SK-N-SH treated with all-trans-retinoic acid at 6 μM for 48 hours (cell line): Measurements from ENCODE around the gene SLF1.

Experiments
- ATAC-seq: fragments of 200-7000 bp; cut with Tn5 transposase; 3 replicates; pipeline ENCODE4 v1.9.1; 2020; ENCODE audit warnings: mild to moderate bottlenecking, moderate library complexity
- ARNTL ChIP-seq: fragments of 450-650 bp; formaldehyde crosslinking; IDR thresholded peaks from 2 replicates; pipeline ENCODE4 v1.5.0; 2020; ENCODE audit warnings: low read depth, mild to moderate bottlenecking, moderate library complexity, borderline replicate concordance
- CREB5 ChIP-seq: fragments of 250-450 bp; sonication (Bioruptor Pico); IDR thresholded peaks from 2 replicates; pipeline ENCODE4 v1.5.1; 2020; ENCODE audit warnings: low read depth, mild to moderate bottlenecking, moderate library complexity
- CSDC2 ChIP-seq: fragments of 250-450 bp; sonication (Bioruptor Pico); IDR thresholded peaks from 2 replicates; pipeline ENCODE4 v1.5.0; 2020; ENCODE audit warnings: mild to moderate bottlenecking, moderate library complexity
- CSRNP3 ChIP-seq: fragments of 250-450 bp; sonication (Bioruptor Pico); IDR thresholded peaks from 2 replicates; pipeline ENCODE4 v1.5.1; 2021; ENCODE audit warnings: mild to moderate bottlenecking, moderate library complexity
- ESRRG ChIP-seq: fragments of 250-450 bp; sonication (Bioruptor Pico); IDR thresholded peaks from 2 replicates; pipeline ENCODE4 v1.6.1; 2021; ENCODE audit warnings: mild to moderate bottlenecking
- GLIS3 ChIP-seq: fragments of 250-450 bp; sonication (Bioruptor Pico); IDR thresholded peaks from 2 replicates; pipeline ENCODE4 v1.5.0; 2020; ENCODE audit warnings: mild to moderate bottlenecking, moderate library complexity
- ISL1 ChIP-seq: fragments of 250-450 bp; sonication (Bioruptor Pico); IDR thresholded peaks from 2 replicates; pipeline ENCODE4 v2.1.2; 2022; ENCODE audit warnings: mild to moderate bottlenecking, moderate library complexity
- OSR1 ChIP-seq: fragments of 250-450 bp; sonication (Bioruptor Pico); IDR thresholded peaks from 2 replicates; pipeline ENCODE4 v1.8.0; 2022; ENCODE audit warnings: moderate library complexity, mild to moderate bottlenecking, inconsistent platforms
- PATZ1 ChIP-seq: fragments of 250-450 bp; sonication (Bioruptor Pico); IDR thresholded peaks from 2 replicates; pipeline ENCODE4 v1.8.0; 2020; ENCODE audit warnings: mild to moderate bottlenecking, moderate library complexity, borderline replicate concordance
- POU6F1 ChIP-seq: fragments of 250-450 bp; sonication (Bioruptor Pico); IDR thresholded peaks from 2 replicates; pipeline ENCODE4 v1.8.0; 2021; ENCODE audit warnings: low read depth, mild to moderate bottlenecking, moderate library complexity, borderline replicate concordance
- PPARA ChIP-seq: fragments of 250-450 bp; sonication (Bioruptor Pico); IDR thresholded peaks from 2 replicates; pipeline ENCODE4 v1.5.0; 2020; ENCODE audit warnings: mild to moderate bottlenecking, borderline replicate concordance
- RARB ChIP-seq: fragments of 250-450 bp; sonication (Bioruptor Pico); IDR thresholded peaks from 2 replicates; pipeline ENCODE4 v1.8.0; 2021; ENCODE audit warnings: mild to moderate bottlenecking, moderate library complexity
- SNAI2 ChIP-seq: fragments of 250-450 bp; sonication (Bioruptor Pico); IDR thresholded peaks from 2 replicates; pipeline ENCODE4 v1.5.0; 2020; ENCODE audit warnings: mild to moderate bottlenecking, moderate library complexity
- TCF4 ChIP-seq: fragments of 250-450 bp; sonication (Bioruptor Pico); IDR thresholded peaks from 2 replicates; pipeline ENCODE4 v1.8.0; 2021; ENCODE audit warnings: mild to moderate bottlenecking, moderate library complexity, borderline replicate concordance
- TOX ChIP-seq: fragments of 250-450 bp; sonication (Bioruptor Pico); IDR thresholded peaks from 2 replicates; pipeline ENCODE4 v1.8.0; 2021; ENCODE audit warnings: mild to moderate bottlenecking, moderate library complexity, borderline replicate concordance
- TSHZ2 ChIP-seq: fragments of 250-450 bp; sonication (Bioruptor Pico); IDR thresholded peaks from 2 replicates; pipeline ENCODE4 v1.5.0; 2020; ENCODE audit warnings: mild to moderate bottlenecking, moderate library complexity
- ZC3H10 ChIP-seq: fragments of 250-450 bp; sonication (Bioruptor Pico); IDR thresholded peaks from 2 replicates; pipeline ENCODE4 v1.5.1; 2021; ENCODE audit warnings: mild to moderate bottlenecking, moderate library complexity
- ZFP3 ChIP-seq: fragments of 250-450 bp; sonication (Bioruptor Pico); IDR thresholded peaks from 2 replicates; pipeline ENCODE4 v1.5.0; 2020; ENCODE audit warnings: mild to moderate bottlenecking, moderate library complexity
- ZFP30 ChIP-seq: fragments of 450-650 bp; formaldehyde crosslinking; IDR thresholded peaks from 2 replicates; pipeline ENCODE4 v1.5.0; 2022; ENCODE audit warnings: mild to moderate bottlenecking, moderate library complexity
- ZNF565 ChIP-seq: fragments of 450-650 bp; formaldehyde crosslinking; conservative IDR thresholded peaks from 2 replicates; pipeline ENCODE4 v1.5.0; 2020; ENCODE audit warnings: low read depth, mild to moderate bottlenecking, moderate library complexity
- ZNF8 ChIP-seq: fragments of 450-650 bp; formaldehyde crosslinking; IDR thresholded peaks from 2 replicates; pipeline ENCODE4 v1.5.0; 2020; ENCODE audit warnings: mild to moderate bottlenecking, moderate library complexity

SLF1 gene

GRCh38 chr5:94660506-94660905, 42.0 kb downstream of the SLF1 start:
- no peak for ATAC-seq
- TF ChIP-seq ZNF565 (CRISPR knock-in tag), result no peak
- TF ChIP-seq RARB (CRISPR knock-in tag), result no peak
- no peak for TF ChIP-seq PATZ1
- TF ChIP-seq SNAI2 (CRISPR knock-in tag), result no peak
- no peak for TF ChIP-seq CREB5 (CRISPR knock-in tag)

GRCh38 chr5:94661086-94661485, 42.6 kb downstream of the SLF1 start:
- TF ChIP-seq OSR1 (no peak), CREB5 (CRISPR knock-in tag) (no peak), TCF4 (CRISPR knock-in tag) (no peak), GLIS3 (CRISPR knock-in tag) (no peak), ZFP3 (CRISPR knock-in tag) (no peak), ZNF8 (CRISPR knock-in tag) (no peak), CSRNP3 (CRISPR knock-in tag) (no peak), PATZ1 (no peak), RARB (CRISPR knock-in tag) (no peak), ZNF565 (CRISPR knock-in tag) (no peak), ESRRG (CRISPR knock-in tag) (no peak), ZFP30 (no peak), CSDC2 (CRISPR knock-in tag) (no peak), TOX (CRISPR knock-in tag) (no peak), PPARA (CRISPR knock-in tag) (no peak), ISL1 (no peak), ZC3H10 (CRISPR knock-in tag) (no peak), ARNTL (CRISPR knock-in tag) (no peak)
- ATAC-seq, result no peak

- TF ChIP-seq RARB (CRISPR knock-in tag), result no peak
- no peak for TF ChIP-seq CREB5 (CRISPR knock-in tag)
- TF ChIP-seq TCF4 (CRISPR knock-in tag), result no peak
- no peak for TF ChIP-seq ZC3H10 (CRISPR knock-in tag)
- no peak for TF ChIP-seq PATZ1
- TF ChIP-seq ESRRG (CRISPR knock-in tag), result no peak
- no peak for TF ChIP-seq OSR1
- TF ChIP-seq TOX (CRISPR knock-in tag), result no peak
- TF ChIP-seq ZFP3 (CRISPR knock-in tag), result no peak
- TF ChIP-seq SNAI2 (CRISPR knock-in tag), result no peak
- TF ChIP-seq POU6F1 (CRISPR knock-in tag), result no peak
- TF ChIP-seq ARNTL (CRISPR knock-in tag), result no peak
- TF ChIP-seq ZNF8 (CRISPR knock-in tag), result no peak
- no peak for TF ChIP-seq GLIS3 (CRISPR knock-in tag)
- no peak for TF ChIP-seq ISL1
- no peak for TF ChIP-seq TSHZ2 (CRISPR knock-in tag)
- TF ChIP-seq, all 23 proteins: peak for 0
- no peak for ATAC-seq
These were observed 49.5 kb downstream of the SLF1 start for GRCh38 chr5:94667937-94668336.
